Neural progenitor cell (in vitro differentiated cells): ENCODE data around the gene SLC25A27. TPM values are rescaled to one million over a fixed set of nuclear protein-coding genes. Genes with fewer than 3 reads are reported as not detected.

ENCODE experiments used
- DNase-seq: peaks from one replicate; pipeline ENCODE4 v3.0.0-alpha.2; 2016; ENCODE audit warnings: low spot score
- H2AFZ ChIP-seq: fragments of 200-600 bp; sonication (generic); replicated peaks from 2 replicates; pipeline ENCODE4 v1.6.1; 2016; ENCODE audit warnings: antibody characterized with exemption
- H3F3A ChIP-seq: fragments of 200-600 bp; sonication (generic); 2 replicates; pipeline ENCODE4 v1.6.1; 2016; ENCODE audit warnings: antibody characterized with exemption, low read depth
- H3K27ac ChIP-seq: fragments of 200-600 bp; sonication (generic); 2 replicates; pipeline ENCODE4 v1.5.1; 2016; ENCODE audit warnings: mild to moderate bottlenecking
- H3K27me3 ChIP-seq: fragments of 200-600 bp; sonication (generic); 2 replicates; pipeline ENCODE4 v1.6.1; 2016; ENCODE audit warnings: mild to moderate bottlenecking, moderate library complexity
- H3K36me3 ChIP-seq: fragments of 200-600 bp; sonication (generic); 2 replicates; pipeline ENCODE4 v1.5.1; 2016
- H3K4me1 ChIP-seq: fragments of 200-600 bp; sonication (generic); 2 replicates; pipeline ENCODE4 v1.6.1; 2016; ENCODE audit warnings: mixed run types
- H3K4me2 ChIP-seq: fragments of 200-600 bp; sonication (generic); 2 replicates; pipeline ENCODE4 v1.6.1; 2016
- H3K4me3 ChIP-seq: fragments of 200-600 bp; sonication (generic); 2 replicates; pipeline ENCODE4 v1.5.1; 2016
- H3K79me2 ChIP-seq: fragments of 200-600 bp; sonication (generic); 2 replicates; pipeline ENCODE4 v1.6.1; 2016; ENCODE audit warnings: low read depth
- H3K9ac ChIP-seq: fragments of 200-600 bp; sonication (generic); 2 replicates; pipeline ENCODE4 v1.6.1; 2016
- H3K9me3 ChIP-seq: fragments of 200-600 bp; sonication (generic); 2 replicates; pipeline ENCODE4 v1.5.1; 2016; ENCODE audit warnings: low read depth
- H4K20me1 ChIP-seq: fragments of 200-600 bp; sonication (generic); 2 replicates; pipeline ENCODE4 v1.6.1; 2016; ENCODE audit warnings: low read depth
- H3K27ac Mint-ChIP-seq: 3 replicates; pipeline ENCODE4 v1.8.0; 2021; ENCODE audit warnings: mixed read lengths
- H3K27me3 Mint-ChIP-seq: 2 replicates; pipeline ENCODE4 v1.8.0; 2022; ENCODE audit warnings: low read depth, mild to moderate bottlenecking, inconsistent platforms, moderate library complexity, mixed read lengths; ENCODE audit not compliant: insufficient read depth
- H3K36me3 Mint-ChIP-seq: 3 replicates; pipeline ENCODE4 v1.8.0; 2021; ENCODE audit warnings: mixed read lengths
- H3K4me1 Mint-ChIP-seq: 3 replicates; pipeline ENCODE4 v1.8.0; 2021; ENCODE audit warnings: mixed read lengths
- H3K4me3 Mint-ChIP-seq: 3 replicates; pipeline ENCODE4 v1.8.0; 2021; ENCODE audit warnings: mild to moderate bottlenecking, moderate library complexity, mixed read lengths
- H3K9me3 Mint-ChIP-seq: 3 replicates; pipeline ENCODE4 v1.8.0; 2020; ENCODE audit warnings: mixed read lengths
- EZH2 ChIP-seq: fragments of 200-600 bp; sonication (generic); IDR thresholded peaks from 2 replicates; pipeline ENCODE4 v1.6.1; 2017; ENCODE audit warnings: antibody characterized with exemption, mild to moderate bottlenecking, moderate library complexity
- EZH2phosphoT487 ChIP-seq: fragments of 200-600 bp; sonication (generic); IDR thresholded peaks from 2 replicates; pipeline ENCODE4 v1.6.1; 2017; ENCODE audit warnings: antibody characterized with exemption
- total RNA-seq: library from RNA; depleted of rRNA; stranded (reverse); fragments of >200 nt; gene quantifications from 2 replicates; pipeline ENCODE4 v1.2.3, GENCODE V29; 2015; ENCODE audit warnings: low replicate concordance
- TF ChIP-seq, protein P1 (sequence below): fragments of 200-600 bp; sonication (generic); IDR thresholded peaks from 2 replicates; pipeline ENCODE4 v1.5.1; 2017; ENCODE audit warnings: antibody characterized with exemption, mild to moderate bottlenecking

SLC25A27 gene
- total RNA-seq, 1 donor from 2014 or later, result 47.7 TPM

DNA sequence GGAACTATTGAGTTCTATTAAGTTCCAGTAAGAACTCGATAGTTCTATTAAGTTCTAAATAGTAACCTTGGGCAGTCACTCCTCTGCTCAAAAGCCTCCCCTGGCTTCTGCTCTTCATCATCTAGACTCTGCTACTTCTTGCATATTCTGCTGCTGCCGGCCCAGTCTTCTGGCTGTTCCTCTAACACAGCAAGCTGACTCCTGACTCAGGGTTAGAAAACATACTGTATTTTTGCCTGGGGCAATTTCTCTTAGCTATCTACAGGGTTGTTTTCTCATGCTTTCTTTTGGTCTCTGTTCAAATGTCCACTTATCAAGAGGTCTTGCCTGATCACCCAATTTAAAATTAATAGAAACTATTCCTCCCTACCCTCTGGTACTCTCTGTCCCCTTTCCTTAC, 14.6 kb downstream of the SLC25A27 start:
- no peak for DNase-seq
- no peaks in the 10 kb centered on the region for H3K36me3 ChIP-seq
- no peaks in the 10 kb centered on the region for H3K27me3 Mint-ChIP-seq
- H3K27ac ChIP-seq, result no peak overlapping the region
- no peaks in the 10 kb centered on the region for H3K9me3 ChIP-seq
- H3F3A ChIP-seq, result no peaks in the 10 kb centered on the region
- TF ChIP-seq, protein P1, sequence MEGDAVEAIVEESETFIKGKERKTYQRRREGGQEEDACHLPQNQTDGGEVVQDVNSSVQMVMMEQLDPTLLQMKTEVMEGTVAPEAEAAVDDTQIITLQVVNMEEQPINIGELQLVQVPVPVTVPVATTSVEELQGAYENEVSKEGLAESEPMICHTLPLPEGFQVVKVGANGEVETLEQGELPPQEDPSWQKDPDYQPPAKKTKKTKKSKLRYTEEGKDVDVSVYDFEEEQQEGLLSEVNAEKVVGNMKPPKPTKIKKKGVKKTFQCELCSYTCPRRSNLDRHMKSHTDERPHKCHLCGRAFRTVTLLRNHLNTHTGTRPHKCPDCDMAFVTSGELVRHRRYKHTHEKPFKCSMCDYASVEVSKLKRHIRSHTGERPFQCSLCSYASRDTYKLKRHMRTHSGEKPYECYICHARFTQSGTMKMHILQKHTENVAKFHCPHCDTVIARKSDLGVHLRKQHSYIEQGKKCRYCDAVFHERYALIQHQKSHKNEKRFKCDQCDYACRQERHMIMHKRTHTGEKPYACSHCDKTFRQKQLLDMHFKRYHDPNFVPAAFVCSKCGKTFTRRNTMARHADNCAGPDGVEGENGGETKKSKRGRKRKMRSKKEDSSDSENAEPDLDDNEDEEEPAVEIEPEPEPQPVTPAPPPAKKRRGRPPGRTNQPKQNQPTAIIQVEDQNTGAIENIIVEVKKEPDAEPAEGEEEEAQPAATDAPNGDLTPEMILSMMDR, result no peak
- TF ChIP-seq EZH2phosphoT487 (no peak), EZH2 (no peak)
- no peak overlapping the region for H3K4me3 Mint-ChIP-seq
- no peaks in the 10 kb centered on the region for H3K4me1 ChIP-seq
- H3K27me3 ChIP-seq, result no peaks in the 10 kb centered on the region
- H3K27ac Mint-ChIP-seq, result no peak overlapping the region
- H3K79me2 ChIP-seq, result no peaks in the 10 kb centered on the region
- H3K9me3 Mint-ChIP-seq, result no peaks in the 10 kb centered on the region
- no peaks in the 10 kb centered on the region for H3K4me1 Mint-ChIP-seq
- H3K4me3 ChIP-seq, result no peak overlapping the region
- no peak overlapping the region for H3K4me2 ChIP-seq
- no peak overlapping the region for H3K9ac ChIP-seq
- H4K20me1 ChIP-seq, result no peaks in the 10 kb centered on the region
- peaks cover 2% of the 10 kb centered on the region for H3K36me3 Mint-ChIP-seq
- H2AFZ ChIP-seq, result no peak overlapping the region

DNA sequence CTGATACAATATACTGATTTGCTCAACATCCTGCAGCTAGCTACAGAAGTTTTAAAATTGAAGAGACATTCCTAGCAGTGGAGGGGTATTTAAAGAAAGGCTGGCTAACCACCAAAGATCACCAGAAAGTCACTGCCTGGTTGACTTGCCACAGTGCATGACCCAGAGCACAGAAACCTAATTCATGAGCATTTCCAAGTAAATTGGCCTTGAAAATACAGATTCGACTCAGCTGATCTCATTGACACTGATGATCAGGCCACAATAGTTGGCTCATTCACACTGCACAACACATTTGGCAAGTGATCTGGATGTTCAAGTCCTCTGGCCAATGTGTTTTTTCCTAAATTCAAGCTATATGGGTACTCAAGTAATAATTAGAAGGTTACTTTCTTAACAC, 21.6 kb downstream of the SLC25A27 start:
- no peaks in the 10 kb centered on the region for H3F3A ChIP-seq
- no peak overlapping the region for H3K4me2 ChIP-seq
- Mint-ChIP-seq H3K4me1 (no peaks in the 10 kb centered on the region), H3K9me3 (no peaks in the 10 kb centered on the region), H3K4me3 (no peak overlapping the region), H3K36me3 (no peaks in the 10 kb centered on the region), H3K27me3 (no peaks in the 10 kb centered on the region), H3K27ac (no peak overlapping the region)
- TF ChIP-seq EZH2phosphoT487 (no peak), EZH2 (no peak)
- TF ChIP-seq, protein P1, result no peak
- no peak overlapping the region for H2AFZ ChIP-seq
- H3K9me3 ChIP-seq, result no peaks in the 10 kb centered on the region
- no peak overlapping the region for H3K9ac ChIP-seq
- H3K4me3 ChIP-seq, result no peak overlapping the region
- no peaks in the 10 kb centered on the region for H3K36me3 ChIP-seq
- H3K79me2 ChIP-seq, result no peaks in the 10 kb centered on the region
- DNase-seq, result no peak
- H4K20me1 ChIP-seq, result no peaks in the 10 kb centered on the region
- no peaks in the 10 kb centered on the region for H3K27me3 ChIP-seq
- H3K4me1 ChIP-seq, result no peaks in the 10 kb centered on the region
- H3K27ac ChIP-seq, result no peak overlapping the region

DNA sequence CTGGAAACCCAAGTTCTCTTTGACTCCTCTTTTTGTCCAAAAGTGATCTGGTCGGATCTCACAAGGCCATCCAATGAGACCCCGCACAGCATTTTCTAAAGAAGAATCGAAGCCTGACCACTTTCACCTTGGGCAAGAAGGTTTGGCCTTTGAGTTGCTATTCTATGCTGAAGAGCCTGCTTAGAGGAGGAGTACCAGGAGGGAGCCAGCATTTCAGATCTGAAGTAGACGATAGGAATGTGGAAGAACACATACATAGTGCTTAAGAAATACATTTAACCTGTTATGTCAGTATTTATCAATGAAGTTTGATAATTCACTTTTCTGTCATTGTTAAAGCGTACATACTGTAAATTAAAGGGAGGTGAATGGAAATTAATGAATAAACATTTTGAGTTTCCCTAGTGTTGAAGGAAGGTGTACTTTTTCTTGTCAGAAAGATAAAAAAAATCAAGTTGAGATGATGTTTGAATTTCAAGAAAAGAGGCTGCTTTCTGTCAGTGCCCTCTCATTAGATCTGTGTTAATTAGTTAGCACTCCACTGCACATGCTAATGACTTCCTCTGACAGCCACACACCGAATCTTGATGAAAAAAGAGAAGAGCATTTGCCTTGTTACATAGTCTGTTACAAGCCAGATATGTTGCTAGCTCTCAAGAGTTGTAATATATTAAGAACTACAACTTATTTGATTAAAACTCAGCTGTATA, 24.0 kb downstream of the SLC25A27 start:
- Histone ChIP-seq H3K4me1 (no peaks in the 10 kb centered on the region), H4K20me1 (no peaks in the 10 kb centered on the region), H2AFZ (peak overlapping the region; percentile 23), H3K4me3 (no peak overlapping the region), H3K79me2 (no peaks in the 10 kb centered on the region), H3F3A (no peaks in the 10 kb centered on the region), H3K9ac (no peak overlapping the region), H3K4me2 (no peak overlapping the region), H3K27me3 (no peaks in the 10 kb centered on the region), H3K9me3 (no peaks in the 10 kb centered on the region), H3K27ac (no peak overlapping the region), H3K36me3 (no peaks in the 10 kb centered on the region)
- TF ChIP-seq, protein P1, result no peak
- Mint-ChIP-seq H3K27ac (no peak overlapping the region), H3K4me1 (no peaks in the 10 kb centered on the region), H3K36me3 (no peaks in the 10 kb centered on the region), H3K9me3 (no peaks in the 10 kb centered on the region), H3K4me3 (no peak overlapping the region), H3K27me3 (no peaks in the 10 kb centered on the region)
- no peak for DNase-seq
